Measurements from ENCODE around the gene PITPNM1. TPM values are rescaled to one million over a fixed set of nuclear protein-coding genes. Genes with fewer than 3 reads are reported as not detected.

The PITPNM1 gene
- total RNA-seq, 1 donor from 2014 or later = 71.5 TPM

DNA sequence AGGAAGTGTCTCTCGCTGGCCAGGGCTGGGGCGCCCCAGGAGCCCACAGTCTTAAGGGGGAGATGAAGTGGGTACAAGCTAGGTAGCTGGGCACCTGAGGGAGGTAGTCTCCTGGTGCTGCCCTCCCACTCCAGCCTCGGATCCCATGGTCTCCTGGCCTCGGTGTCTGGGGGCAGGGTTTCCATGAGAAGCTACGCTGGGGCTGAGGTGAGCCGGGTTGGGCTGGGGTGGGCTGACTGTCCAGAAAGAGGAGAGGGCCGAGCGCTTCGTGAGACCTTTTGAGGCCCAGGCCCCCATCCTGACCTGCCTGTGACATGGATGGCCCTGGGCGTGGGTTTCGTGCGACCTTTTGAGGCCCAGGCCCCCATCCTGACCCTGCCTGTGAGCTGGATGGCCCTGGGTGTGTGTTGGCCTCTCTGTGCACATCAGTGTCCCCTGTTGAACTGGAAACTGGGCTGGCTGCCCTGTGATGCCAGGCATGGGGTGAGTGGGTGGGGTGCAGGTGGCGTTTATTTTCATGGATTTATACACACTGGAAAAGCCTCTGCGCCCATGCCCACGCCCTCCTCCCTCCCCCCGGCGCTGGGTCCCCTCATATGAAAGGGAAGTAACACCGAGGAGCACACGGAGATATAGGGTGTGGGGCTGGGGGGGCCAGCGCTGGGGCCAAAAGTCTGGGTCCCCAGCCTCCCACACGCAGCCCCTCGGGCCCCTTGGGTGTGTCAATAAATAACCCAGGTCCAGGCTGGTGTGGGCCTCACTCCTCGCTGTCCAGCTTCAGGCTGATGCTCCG lies 13.7 kb downstream of the PITPNM1 start:
- Histone ChIP-seq H3K4me3 (ENCODE audit: insufficient read depth, low read depth, low read length) (no peak overlapping the region), H3K27me3 (ENCODE audit: insufficient read depth, low read length) (no peaks in the 10 kb centered on the region), H3K4me2 (ENCODE audit: low read length) (no peak overlapping the region), H3K9me3 (ENCODE audit: insufficient read depth, low read depth, low read length) (no peaks in the 10 kb centered on the region), H3K79me2 (ENCODE audit: insufficient read depth, low read length) (peaks cover 4% of the 10 kb centered on the region), H2AFZ (ENCODE audit: low read depth, low read length) (no peak overlapping the region), H3K4me1 (ENCODE audit: insufficient read depth, low read length) (no peaks in the 10 kb centered on the region), H4K20me1 (ENCODE audit: insufficient read depth, low read length) (peaks cover 17% of the 10 kb centered on the region), H3K36me3 (ENCODE audit: insufficient read depth, low read length) (peaks cover 5% of the 10 kb centered on the region), H3K9ac (ENCODE audit: low read length) (no peak overlapping the region), H3K27ac (ENCODE audit: low read depth, low read length) (no peak overlapping the region)
- TF ChIP-seq EZH2 (IDR thresholded peaks at IDR 0.05; ENCODE audit: insufficient read depth, low read length) = no peak
- TF ChIP-seq, protein P1, sequence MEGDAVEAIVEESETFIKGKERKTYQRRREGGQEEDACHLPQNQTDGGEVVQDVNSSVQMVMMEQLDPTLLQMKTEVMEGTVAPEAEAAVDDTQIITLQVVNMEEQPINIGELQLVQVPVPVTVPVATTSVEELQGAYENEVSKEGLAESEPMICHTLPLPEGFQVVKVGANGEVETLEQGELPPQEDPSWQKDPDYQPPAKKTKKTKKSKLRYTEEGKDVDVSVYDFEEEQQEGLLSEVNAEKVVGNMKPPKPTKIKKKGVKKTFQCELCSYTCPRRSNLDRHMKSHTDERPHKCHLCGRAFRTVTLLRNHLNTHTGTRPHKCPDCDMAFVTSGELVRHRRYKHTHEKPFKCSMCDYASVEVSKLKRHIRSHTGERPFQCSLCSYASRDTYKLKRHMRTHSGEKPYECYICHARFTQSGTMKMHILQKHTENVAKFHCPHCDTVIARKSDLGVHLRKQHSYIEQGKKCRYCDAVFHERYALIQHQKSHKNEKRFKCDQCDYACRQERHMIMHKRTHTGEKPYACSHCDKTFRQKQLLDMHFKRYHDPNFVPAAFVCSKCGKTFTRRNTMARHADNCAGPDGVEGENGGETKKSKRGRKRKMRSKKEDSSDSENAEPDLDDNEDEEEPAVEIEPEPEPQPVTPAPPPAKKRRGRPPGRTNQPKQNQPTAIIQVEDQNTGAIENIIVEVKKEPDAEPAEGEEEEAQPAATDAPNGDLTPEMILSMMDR (IDR thresholded peaks at IDR 0.05; ENCODE audit: insufficient read depth, low read depth, low read length) = no peak
- no peak overlapping the region for H3K4me3 Mint-ChIP-seq (ENCODE audit: unreplicated experiment)
- no peak overlapping the region for H3K27ac Mint-ChIP-seq (ENCODE audit: unreplicated experiment)
- no peaks in the 10 kb centered on the region for H3K27me3 Mint-ChIP-seq (ENCODE audit: low read depth, unreplicated experiment)
- DNase-seq (ENCODE audit: low read depth) = no peak
- H3K9me3 Mint-ChIP-seq (ENCODE audit: unreplicated experiment) = no peaks in the 10 kb centered on the region
- H3K36me3 Mint-ChIP-seq (ENCODE audit: low read depth, unreplicated experiment) = peaks cover 11% of the 10 kb centered on the region
- FAIRE-seq = no peak
- peaks cover 2% of the 10 kb centered on the region for H3K4me1 Mint-ChIP-seq (ENCODE audit: low read depth, unreplicated experiment)

DNA sequence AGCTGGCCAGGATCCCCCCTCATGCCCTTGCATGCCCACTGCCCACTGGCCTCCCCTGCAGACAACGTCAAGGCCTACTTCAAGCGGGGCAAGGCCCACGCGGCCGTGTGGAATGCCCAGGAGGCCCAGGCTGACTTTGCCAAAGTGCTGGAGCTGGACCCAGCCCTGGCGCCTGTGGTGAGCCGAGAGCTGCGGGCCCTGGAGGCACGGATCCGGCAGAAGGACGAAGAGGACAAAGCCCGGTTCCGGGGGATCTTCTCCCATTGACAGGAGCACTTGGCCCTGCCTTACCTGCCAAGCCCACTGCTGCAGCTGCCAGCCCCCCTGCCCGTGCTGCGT lies 14.5 kb downstream of the PITPNM1 start:
- Histone ChIP-seq H4K20me1 (ENCODE audit: insufficient read depth, low read length) (peaks cover 19% of the 10 kb centered on the region), H3K79me2 (ENCODE audit: insufficient read depth, low read length) (peaks cover 8% of the 10 kb centered on the region), H3K9me3 (ENCODE audit: insufficient read depth, low read depth, low read length) (no peaks in the 10 kb centered on the region), H2AFZ (ENCODE audit: low read depth, low read length) (no peak overlapping the region), H3K27me3 (ENCODE audit: insufficient read depth, low read length) (no peaks in the 10 kb centered on the region), H3K4me2 (ENCODE audit: low read length) (no peak overlapping the region), H3K9ac (ENCODE audit: low read length) (no peak overlapping the region), H3K4me3 (ENCODE audit: insufficient read depth, low read depth, low read length) (no peak overlapping the region), H3K27ac (ENCODE audit: low read depth, low read length) (no peak overlapping the region), H3K36me3 (ENCODE audit: insufficient read depth, low read length) (peaks cover 5% of the 10 kb centered on the region), H3K4me1 (ENCODE audit: insufficient read depth, low read length) (no peaks in the 10 kb centered on the region)
- DNase-seq (ENCODE audit: low read depth) (no peak), FAIRE-seq (no peak)
- H3K9me3 Mint-ChIP-seq (ENCODE audit: unreplicated experiment) = peaks cover 2% of the 10 kb centered on the region
- TF ChIP-seq EZH2 (IDR thresholded peaks at IDR 0.05; ENCODE audit: insufficient read depth, low read length) = no peak
- TF ChIP-seq, protein P1 (IDR thresholded peaks at IDR 0.05; ENCODE audit: insufficient read depth, low read depth, low read length) = no peak
- H3K4me3 Mint-ChIP-seq (ENCODE audit: unreplicated experiment) = no peak overlapping the region
- H3K36me3 Mint-ChIP-seq (ENCODE audit: low read depth, unreplicated experiment) = peaks cover 13% of the 10 kb centered on the region
- peaks cover 2% of the 10 kb centered on the region for H3K4me1 Mint-ChIP-seq (ENCODE audit: low read depth, unreplicated experiment)
- H3K27me3 Mint-ChIP-seq (ENCODE audit: low read depth, unreplicated experiment) = no peaks in the 10 kb centered on the region
- H3K27ac Mint-ChIP-seq (ENCODE audit: unreplicated experiment) = no peak overlapping the region

Data from astrocyte (in vitro differentiated cells and primary cell).